NCI-H446 treated with DMSO at 0.1 percent for 48 hours (cell line): Measurements from ENCODE around the gene ASF1B.

ENCODE experiments used
- DNase-seq: peaks from one replicate; lab custom pipeline; 2025; lab: John Stamatoyannopoulos, UW

The ASF1B gene

DNA sequence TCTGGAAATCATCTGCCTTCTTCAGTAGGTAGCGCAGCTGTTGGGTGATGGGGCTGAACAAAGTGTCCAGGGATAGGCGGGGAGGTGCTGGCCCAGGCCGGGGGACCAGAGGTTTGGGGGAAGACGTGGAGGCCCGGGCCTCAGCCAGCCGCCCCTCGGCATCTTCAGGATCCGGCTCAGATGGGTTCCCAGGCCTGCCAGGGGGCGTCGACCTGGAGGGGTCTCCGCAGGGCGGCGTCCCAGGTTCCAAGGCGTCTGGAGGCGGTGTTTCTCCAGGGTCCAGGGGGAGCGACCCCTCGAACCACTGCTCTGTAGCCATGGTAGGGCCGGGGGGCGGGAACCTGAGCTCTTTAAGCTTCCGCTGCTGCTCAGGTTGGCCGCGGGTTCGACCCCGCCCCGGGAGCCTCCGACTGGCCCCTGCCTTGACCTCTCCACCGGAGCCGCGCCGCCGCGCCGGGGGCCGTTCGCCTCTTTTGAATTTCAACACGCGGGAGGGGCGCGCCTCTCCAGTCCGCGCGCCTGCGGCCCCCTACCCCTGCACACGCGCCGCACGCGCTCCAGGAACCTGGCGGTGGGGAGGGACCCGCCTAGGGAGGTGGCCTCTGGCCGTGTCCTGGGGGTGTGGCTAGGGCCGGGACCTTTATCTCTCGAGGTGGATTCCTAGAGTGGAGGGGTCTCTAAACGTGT lies 50.9 kb downstream of the ASF1B start, which contains the start of gene C19orf67:
Gene C19orf67, minus strand, starts transcription at position 475 of the 687 bp plus-strand sequence. Its CDS starts 156 bp downstream, at position 319.
- DNase-seq, result no peak

GRCh38 chr19:14082675-14082960 lies 53.8 kb downstream of the ASF1B start:
- DNase-seq, result no peak

DNA sequence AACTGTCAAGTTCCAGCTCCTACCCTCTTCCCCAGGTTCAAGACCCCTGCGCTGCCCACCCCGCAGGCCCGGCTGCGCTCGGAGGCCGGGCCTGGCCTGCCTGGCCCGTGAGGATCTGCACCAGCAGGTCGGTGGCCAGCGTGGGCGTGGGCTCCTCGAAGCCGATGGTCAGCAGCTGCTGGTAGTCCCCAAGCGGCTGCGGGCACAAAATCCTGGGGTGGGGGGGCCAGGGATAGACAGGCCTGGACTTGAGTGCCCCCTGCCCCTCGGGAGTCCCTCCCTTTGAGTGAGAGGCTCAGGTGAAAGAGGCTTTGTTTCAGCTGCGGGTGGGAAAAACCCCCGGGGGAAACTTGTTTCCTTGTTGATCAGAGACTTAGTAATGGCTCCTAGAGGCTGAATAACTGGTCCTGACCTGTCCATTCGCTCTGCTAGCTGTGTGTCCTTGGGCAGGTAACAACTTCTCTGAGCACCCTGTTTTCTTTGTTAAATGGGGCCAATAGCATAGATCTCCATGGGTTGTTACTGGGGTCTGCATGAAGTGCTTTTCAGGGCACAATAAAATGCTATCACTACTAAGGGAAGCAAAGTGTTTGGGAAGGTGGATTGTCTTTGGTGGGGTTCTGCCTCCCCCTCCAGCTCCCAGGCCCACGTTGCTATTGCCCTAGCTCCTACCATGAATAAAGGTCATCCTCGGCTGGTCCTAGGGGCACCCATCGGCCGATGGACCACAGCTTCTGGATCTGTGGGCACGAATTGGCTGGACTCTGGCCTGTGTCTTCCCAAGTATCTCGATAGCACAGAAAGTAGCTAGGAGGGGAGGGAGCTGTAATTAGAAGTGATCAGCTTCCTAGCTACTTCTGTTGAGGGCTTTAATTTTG lies 54.4 kb downstream of the ASF1B start:
- no peak for DNase-seq

DNA sequence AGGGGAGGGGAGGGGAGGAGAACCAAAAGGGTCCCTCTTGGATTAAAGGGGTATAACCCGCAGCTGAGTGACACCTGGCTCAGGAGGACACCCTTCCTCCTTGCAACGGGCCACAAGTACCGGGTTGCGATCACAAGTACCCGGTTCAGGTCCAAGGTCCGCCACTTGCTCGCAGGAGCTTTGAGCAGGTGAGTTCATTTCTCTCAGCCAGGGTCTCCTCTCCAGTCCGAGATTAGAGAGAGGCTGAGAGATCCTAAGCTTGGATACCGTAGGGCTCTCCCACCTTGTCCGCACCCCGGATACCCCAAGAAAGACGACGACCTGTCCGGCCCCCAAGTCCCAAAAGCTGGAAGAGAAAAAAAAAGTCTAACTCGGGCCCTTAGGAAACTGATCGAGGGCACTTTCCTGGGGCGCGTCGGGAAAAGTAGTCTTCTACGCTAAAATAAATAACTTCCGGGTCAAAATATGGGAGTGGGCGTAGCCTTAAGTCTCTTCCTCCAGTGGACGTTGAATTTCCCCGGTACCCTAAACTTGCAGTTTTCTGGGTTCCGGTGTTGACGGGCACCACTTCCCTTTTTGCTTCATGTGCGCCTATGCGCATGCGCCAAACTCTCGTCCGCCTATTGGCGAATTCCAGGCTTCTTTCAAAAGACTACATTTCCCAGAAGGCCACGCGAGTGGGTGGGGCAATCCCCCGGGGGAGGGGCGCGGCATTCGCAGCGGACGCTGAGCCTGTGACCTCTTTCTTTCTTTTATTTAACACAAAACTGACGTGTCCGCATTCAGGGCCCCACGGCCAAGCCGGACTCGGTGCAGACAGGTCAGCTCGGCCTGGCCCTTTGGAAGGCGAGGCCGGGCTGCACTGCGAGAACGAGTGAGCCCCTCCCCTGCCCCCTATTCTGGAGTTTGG lies 55.2 kb downstream of the ASF1B start:
- DNase-seq, result peak; percentile 99

DNA sequence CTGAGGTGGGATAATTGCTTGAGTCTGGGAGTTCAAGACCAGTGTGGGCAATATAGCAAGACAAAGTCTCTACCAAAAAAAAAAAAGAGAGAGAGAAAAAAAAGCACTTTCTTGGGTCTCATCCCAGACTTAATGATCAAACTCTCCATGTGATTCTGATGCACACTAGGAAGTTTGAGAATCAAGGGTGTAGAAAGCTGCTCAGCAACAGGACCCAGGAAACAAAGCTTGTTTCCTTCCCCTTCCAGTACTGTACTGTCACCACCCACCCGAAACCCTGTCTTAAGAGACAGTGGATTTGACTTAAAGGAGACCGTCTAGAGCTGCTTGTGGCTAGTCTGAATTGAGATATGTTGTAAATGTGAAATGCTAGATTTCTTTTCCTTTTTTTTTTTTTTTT lies 58.0 kb downstream of the ASF1B start:
- DNase-seq, result no peak

- DNase-seq, result no peak
Measured at GRCh38 chr19:14073925-14074838, 62.2 kb downstream of the ASF1B start.

DNA sequence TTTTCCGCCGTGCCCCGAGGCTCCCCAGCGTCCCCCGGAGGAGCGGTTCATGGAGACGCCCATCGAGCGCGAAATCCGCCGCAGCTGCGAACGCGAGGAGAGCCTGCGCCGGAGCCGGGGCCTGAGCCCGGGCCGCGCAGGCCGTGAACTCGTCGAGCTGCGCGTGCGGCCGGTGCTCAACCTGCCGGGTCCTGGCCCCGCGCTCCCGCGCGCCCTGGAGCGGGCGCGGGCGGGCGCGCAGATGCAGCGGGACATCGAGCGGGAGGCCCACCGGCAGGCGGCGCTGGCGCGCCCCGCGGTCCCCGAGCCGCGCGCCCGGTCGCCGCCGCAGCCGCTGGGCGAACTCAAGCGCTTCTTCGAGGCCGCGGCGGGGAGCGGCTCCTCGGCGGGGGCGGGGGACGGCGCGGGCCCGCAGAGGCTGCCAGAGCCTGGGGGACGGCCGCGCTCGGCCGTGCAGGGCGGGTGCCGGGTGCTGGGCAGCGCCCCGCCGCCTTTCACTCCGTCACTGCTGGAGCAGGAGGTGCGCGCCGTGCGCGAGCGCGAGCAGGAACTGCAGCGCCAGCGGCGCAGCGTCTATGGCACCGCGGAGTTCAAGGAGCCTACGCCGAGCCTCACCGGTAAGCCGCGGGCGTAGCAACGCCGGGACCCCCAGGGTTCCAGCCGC lies 63.0 kb downstream of the ASF1B start:
- DNase-seq, result peak; percentile 35

DNA sequence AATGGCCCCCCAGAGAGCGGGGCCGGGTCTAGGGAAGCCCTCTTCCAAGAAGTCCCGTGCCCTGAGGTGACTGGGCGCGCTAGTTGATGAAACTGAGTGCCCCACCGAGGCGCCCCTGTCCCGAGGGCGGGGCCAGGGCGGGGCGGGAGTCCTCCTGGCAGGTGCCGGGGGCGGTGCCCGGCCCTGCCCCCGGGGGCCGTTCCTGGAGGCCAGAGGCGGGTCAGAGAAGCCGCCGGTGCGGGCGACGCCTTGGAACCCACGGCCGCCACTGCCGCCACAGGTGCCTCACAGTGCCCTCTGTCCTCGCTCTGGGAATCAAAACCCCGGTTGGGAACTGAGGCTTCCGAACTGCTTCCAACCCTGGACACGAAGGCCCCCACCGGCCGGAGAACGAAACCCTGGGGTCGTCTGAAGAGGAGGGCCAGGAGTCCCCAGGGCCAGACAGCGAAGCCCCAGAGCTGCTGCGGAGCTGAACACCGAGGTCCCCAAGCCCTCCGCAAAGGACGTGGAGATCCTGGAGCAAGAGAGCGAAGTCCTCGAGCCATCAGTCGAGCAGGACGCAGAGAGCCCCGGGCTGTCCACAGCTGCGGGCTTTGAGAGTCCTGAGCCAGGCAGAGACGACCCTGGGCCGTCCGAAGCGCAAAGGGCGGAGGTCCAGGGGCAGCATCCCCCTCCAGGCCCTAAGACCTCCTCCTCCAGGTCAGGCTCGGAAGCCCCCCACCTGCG lies 63.7 kb downstream of the ASF1B start, which contains the start of gene MISP3:
Gene MISP3, plus strand, starts transcription at position 252 of the 726 bp plus-strand sequence. CDS start 524 bp downstream, outside the sequence.
- DNase-seq, result no peak

- DNase-seq, result no peak
Measured at GRCh38 chr19:14070268-14071050, 65.9 kb downstream of the ASF1B start.
